M059J (cell line): ENCODE data around the gene MIB2. TPM values are rescaled to one million over a fixed set of nuclear protein-coding genes. Genes with fewer than 3 reads are reported as not detected.

ENCODE experiments used
- total RNA-seq: library from RNA; depleted of rRNA; stranded (reverse); fragments of >200 nt; shearing (Covaris generic); gene quantifications from 2 replicates; pipeline ENCODE4 v1.2.3, GENCODE V29; 2014; rRNA removed

The MIB2 gene
- total RNA-seq, 1 experiment from 2014 or later = 28.6 TPM

Other genes starting within 250 kb of the MIB2 start
- 141 and 178 TPM in 2 replicates for gene AURKAIP1, start 240.3 kb upstream of the MIB2 start, total RNA-seq
- gene CCNL2, start 216.2 kb upstream of the MIB2 start, total RNA-seq = 29.9 and 35.2 TPM in 2 replicates
- 160 and 166 TPM in 2 replicates for gene MRPL20, start 208.2 kb upstream of the MIB2 start, total RNA-seq
- gene ANKRD65, start 194.2 kb upstream of the MIB2 start, total RNA-seq = 0.17 and 0.64 TPM in 2 replicates
- gene VWA1, start 179.8 kb upstream of the MIB2 start, total RNA-seq = 0.12 and 1.1 TPM in 2 replicates
- not detected in 2 replicates for gene ATAD3C, start 165.8 kb upstream of the MIB2 start, total RNA-seq
- 2.9 and 7.7 TPM in 2 replicates for gene ATAD3B, start 143.7 kb upstream of the MIB2 start, total RNA-seq
- 26.7 and 55.9 TPM in 2 replicates for gene ATAD3A, start 103.3 kb upstream of the MIB2 start, total RNA-seq
- gene TMEM240, start 74.9 kb upstream of the MIB2 start, total RNA-seq = 0.15 TPM in 1 of 2 replicates, not detected in the other
- gene SSU72, start 40.6 kb upstream of the MIB2 start, total RNA-seq = 69.3 and 96.9 TPM in 2 replicates
- 1.1 and 6.1 TPM in 2 replicates for gene FNDC10, start 15.4 kb upstream of the MIB2 start, total RNA-seq
- gene MMP23B, start 16.7 kb downstream of the MIB2 start, total RNA-seq = 0.27 TPM in 1 of 2 replicates, not detected in the other
- 7.4 and 13.2 TPM in 2 replicates for gene CDK11B, start 43.5 kb downstream of the MIB2 start, total RNA-seq
- gene SLC35E2B, start 77.3 kb downstream of the MIB2 start, total RNA-seq = 11.5 and 25.5 TPM in 2 replicates
- gene CDK11A, start 108.9 kb downstream of the MIB2 start, total RNA-seq = 2.6 and 11.0 TPM in 2 replicates
- gene NADK, start 163.0 kb downstream of the MIB2 start, total RNA-seq = 36.8 and 44.7 TPM in 2 replicates